DOHH2 (cell line): ENCODE measurements around the gene TMED10.
A peak's percentile ranks its signal among the peaks of the same experiment; 100 is the strongest.

Experiments
- H3F3A ChIP-seq: fragments of 200-600 bp; sonication (generic), shearing (Covaris generic); 2 replicates; pipeline ENCODE4 v1.6.0; 2016; ENCODE audit warnings: antibody characterized with exemption, mild to moderate bottlenecking; ENCODE audit not compliant: control insufficient read depth, insufficient read depth
- H3K27ac ChIP-seq: fragments of 200-600 bp; sonication (generic); 2 replicates; pipeline ENCODE4 v1.5.1; 2014; ENCODE audit warnings: low read depth, mild to moderate bottlenecking, low read length, moderate library complexity
- H3K27me3 ChIP-seq: fragments of 200-600 bp; sonication (generic); 2 replicates; pipeline ENCODE4 v1.6.1; 2014; ENCODE audit warnings: mild to moderate bottlenecking, low read length, mixed read lengths; ENCODE audit not compliant: control insufficient read depth
- H3K36me3 ChIP-seq: fragments of 200-600 bp; sonication (generic); 2 replicates; pipeline ENCODE4 v1.6.1; 2014; ENCODE audit warnings: mild to moderate bottlenecking, low read length, moderate library complexity, mixed read lengths; ENCODE audit not compliant: control insufficient read depth
- H3K4me1 ChIP-seq: fragments of 200-600 bp; sonication (generic); 2 replicates; pipeline ENCODE4 v1.6.1; 2014; ENCODE audit warnings: mild to moderate bottlenecking, low read length, mixed read lengths; ENCODE audit not compliant: control insufficient read depth
- H3K4me2 ChIP-seq: fragments of 200-600 bp; sonication (generic); 2 replicates; pipeline ENCODE4 v1.6.0; 2014; ENCODE audit warnings: mild to moderate bottlenecking, low read length, moderate library complexity
- H3K4me3 ChIP-seq: fragments of 200-600 bp; sonication (generic); 2 replicates; pipeline ENCODE4 v1.5.1; 2014; ENCODE audit warnings: mild to moderate bottlenecking, low read length, mixed read lengths
- H3K79me2 ChIP-seq: fragments of 200-600 bp; sonication (generic); 2 replicates; pipeline ENCODE4 v1.6.1; 2014; ENCODE audit warnings: mild to moderate bottlenecking, low read length, mixed read lengths; ENCODE audit not compliant: control insufficient read depth
- H3K9me2 ChIP-seq: fragments of 200-600 bp; sonication (generic); replicated peaks from 2 replicates; pipeline ENCODE4 v1.6.1; 2014; ENCODE audit warnings: mild to moderate bottlenecking, low read length, mixed read lengths; ENCODE audit not compliant: control insufficient read depth
- H3K9me3 ChIP-seq: fragments of 200-600 bp; sonication (generic); 2 replicates; pipeline ENCODE4 v1.6.1; 2014; ENCODE audit warnings: antibody characterized with exemption, low read length, mixed read lengths; ENCODE audit not compliant: control insufficient read depth, insufficient read depth
- H4K20me1 ChIP-seq: fragments of 200-600 bp; sonication (generic); 2 replicates; pipeline ENCODE4 v1.6.0; 2014; ENCODE audit warnings: low read depth, mild to moderate bottlenecking, antibody characterized with exemption, low read length, moderate library complexity; ENCODE audit not compliant: control insufficient read depth, insufficient read depth
- EZH2phosphoT487 ChIP-seq: fragments of 200-600 bp; sonication (generic); IDR thresholded peaks from 2 replicates; pipeline ENCODE4 v1.6.1; 2017; ENCODE audit warnings: borderline replicate concordance, mild to moderate bottlenecking, antibody characterized with exemption, low read length, moderate library complexity, mixed read lengths
- TF ChIP-seq, protein P1 (sequence below): fragments of 200-600 bp; sonication (generic); IDR thresholded peaks from one replicate; pipeline ENCODE4 v1.5.1; 2014; ENCODE audit warnings: antibody characterized with exemption, mild to moderate bottlenecking, low read depth, low read length; ENCODE audit not compliant: poor library complexity, severe bottlenecking

Gene TMED10

DNA sequence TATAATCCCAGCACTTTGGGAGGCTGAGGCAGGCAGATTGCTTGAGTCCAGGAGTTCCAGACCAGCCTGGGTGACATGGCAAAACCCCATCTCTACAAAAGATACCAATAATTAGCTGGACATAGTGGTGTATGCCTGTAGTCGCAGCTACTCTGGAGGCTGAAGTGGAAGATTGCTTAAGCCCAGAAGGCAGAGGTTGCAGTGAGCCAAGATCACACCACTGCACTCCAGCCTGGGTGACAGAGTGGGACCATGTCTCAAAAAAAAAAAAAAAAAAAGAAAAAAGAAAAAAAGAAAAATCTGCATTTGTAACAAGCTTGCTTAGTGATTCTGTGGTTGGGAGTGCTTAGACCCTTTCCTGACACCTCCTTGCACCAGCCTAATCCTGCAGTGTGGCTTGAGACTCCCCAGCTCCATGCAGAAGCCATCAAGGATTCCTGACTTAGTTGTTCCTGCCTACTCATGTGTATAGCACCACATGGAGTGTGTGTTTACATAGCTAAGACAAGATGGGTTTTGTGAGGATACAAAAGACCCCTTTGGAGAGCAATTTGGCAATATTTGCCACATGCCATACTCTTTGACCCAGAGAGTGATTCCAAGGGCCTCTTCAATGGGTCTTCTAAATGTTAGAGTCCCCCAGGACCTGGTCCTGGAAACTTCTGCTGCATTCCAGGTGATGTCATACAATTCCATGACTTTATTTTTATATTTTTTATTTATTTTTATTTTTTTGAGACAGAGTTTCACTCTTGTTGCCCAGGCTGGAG, 5.1 kb upstream of the TMED10 start:
- Histone ChIP-seq H3K4me3 (no peak overlapping the region), H3K79me2 (no peaks in the 10 kb centered on the region), H3K9me3 (no peaks in the 10 kb centered on the region), H3K4me2 (no peak overlapping the region), H4K20me1 (no peaks in the 10 kb centered on the region), H3F3A (no peaks in the 10 kb centered on the region), H3K27ac (no peak overlapping the region), H3K36me3 (no peaks in the 10 kb centered on the region), H3K4me1 (peaks cover 13% of the 10 kb centered on the region), H3K27me3 (no peaks in the 10 kb centered on the region), H3K9me2 (no peaks in the 10 kb centered on the region)
- TF ChIP-seq, protein P1, sequence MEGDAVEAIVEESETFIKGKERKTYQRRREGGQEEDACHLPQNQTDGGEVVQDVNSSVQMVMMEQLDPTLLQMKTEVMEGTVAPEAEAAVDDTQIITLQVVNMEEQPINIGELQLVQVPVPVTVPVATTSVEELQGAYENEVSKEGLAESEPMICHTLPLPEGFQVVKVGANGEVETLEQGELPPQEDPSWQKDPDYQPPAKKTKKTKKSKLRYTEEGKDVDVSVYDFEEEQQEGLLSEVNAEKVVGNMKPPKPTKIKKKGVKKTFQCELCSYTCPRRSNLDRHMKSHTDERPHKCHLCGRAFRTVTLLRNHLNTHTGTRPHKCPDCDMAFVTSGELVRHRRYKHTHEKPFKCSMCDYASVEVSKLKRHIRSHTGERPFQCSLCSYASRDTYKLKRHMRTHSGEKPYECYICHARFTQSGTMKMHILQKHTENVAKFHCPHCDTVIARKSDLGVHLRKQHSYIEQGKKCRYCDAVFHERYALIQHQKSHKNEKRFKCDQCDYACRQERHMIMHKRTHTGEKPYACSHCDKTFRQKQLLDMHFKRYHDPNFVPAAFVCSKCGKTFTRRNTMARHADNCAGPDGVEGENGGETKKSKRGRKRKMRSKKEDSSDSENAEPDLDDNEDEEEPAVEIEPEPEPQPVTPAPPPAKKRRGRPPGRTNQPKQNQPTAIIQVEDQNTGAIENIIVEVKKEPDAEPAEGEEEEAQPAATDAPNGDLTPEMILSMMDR, result no peak

DNA sequence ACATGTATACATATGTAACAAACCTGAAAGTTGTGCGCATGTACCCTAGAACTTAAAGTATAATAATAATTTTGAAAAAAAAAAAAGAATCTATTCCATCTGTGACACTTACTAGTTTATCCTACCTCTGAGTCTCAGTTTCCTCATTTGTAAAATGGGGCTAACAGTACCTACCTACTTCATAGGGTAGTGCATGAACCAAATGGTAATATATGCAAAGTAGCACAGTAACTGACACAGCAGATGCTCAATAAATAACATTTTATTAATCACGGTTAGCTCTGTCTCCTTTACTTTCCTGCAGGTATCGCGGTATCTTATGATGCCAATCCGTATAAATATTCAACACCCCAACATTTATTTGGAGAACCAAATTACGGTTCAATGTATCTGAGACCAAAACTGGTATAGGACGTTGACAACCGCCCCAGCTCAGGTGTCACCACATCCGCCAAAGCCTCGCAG, 703 bp downstream of the TMED10 start:
- Histone ChIP-seq H3K4me2 (peak overlapping the region; percentile 71), H3K27me3 (no peaks in the 10 kb centered on the region), H3K79me2 (peaks cover 56% of the 10 kb centered on the region), H3K27ac (peak overlapping the region; percentile 89), H3F3A (peaks cover 4% of the 10 kb centered on the region; the same call in 1 of the 2 replicates), H3K9me3 (no peaks in the 10 kb centered on the region), H3K9me2 (no peaks in the 10 kb centered on the region), H3K4me3 (peak overlapping the region; percentile 91), H3K36me3 (peaks cover 11% of the 10 kb centered on the region), H4K20me1 (peaks cover 14% of the 10 kb centered on the region), H3K4me1 (peaks cover 28% of the 10 kb centered on the region)
- TF ChIP-seq, protein P1, result no peak
- TF ChIP-seq EZH2phosphoT487, result no peak

DNA sequence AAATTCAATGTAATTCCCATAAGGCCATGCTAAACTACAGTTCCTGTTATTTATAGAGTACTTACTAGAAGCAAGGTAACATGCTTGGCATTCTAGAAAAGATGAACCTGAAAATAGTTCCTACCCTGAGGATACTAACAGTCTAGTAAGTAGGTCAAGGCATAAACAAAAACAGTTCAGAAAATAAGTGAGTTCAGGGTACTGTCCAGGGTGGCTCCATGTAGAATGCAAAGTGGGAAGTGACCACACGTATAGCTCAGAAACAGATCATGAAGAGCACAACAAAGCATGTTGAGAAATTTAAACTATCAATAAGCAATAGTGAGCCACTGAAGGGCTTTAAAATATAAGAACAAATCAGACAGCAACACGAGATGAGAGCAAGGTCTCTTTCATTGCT, 2.3 kb downstream of the TMED10 start:
- Histone ChIP-seq H3K4me3 (no peak overlapping the region), H3K27me3 (no peaks in the 10 kb centered on the region), H3K4me2 (peak overlapping the region; percentile 71), H3K36me3 (peaks cover 11% of the 10 kb centered on the region), H3K27ac (no peak overlapping the region), H3K9me2 (no peaks in the 10 kb centered on the region), H4K20me1 (peaks cover 16% of the 10 kb centered on the region), H3F3A (peaks cover 4% of the 10 kb centered on the region; the same call in 1 of the 2 replicates), H3K79me2 (peaks cover 73% of the 10 kb centered on the region), H3K9me3 (no peaks in the 10 kb centered on the region), H3K4me1 (peaks cover 27% of the 10 kb centered on the region)
- TF ChIP-seq EZH2phosphoT487, result no peak

DNA sequence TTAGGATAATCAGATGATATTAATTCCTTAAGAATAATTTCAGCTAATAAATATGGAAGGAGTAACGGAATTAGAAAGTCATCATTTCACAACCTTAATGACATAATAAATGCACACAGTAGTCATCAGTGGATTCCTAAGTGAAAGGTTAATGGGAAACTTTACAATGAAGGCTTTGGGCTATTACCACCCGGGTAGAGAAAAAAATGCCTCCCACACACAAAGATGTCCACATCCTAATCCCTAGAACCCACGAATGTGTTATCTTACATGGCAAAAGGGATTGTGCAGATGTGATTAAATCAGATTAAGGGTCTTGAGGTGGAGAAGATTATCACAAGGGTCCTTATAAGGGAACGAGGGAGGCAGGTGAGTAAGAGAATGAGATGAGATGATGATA, 5.6 kb downstream of the TMED10 start:
- H3K4me1 ChIP-seq, result peaks cover 21% of the 10 kb centered on the region
- no peak for TF ChIP-seq EZH2phosphoT487
- TF ChIP-seq, protein P1, result no peak
- H3K79me2 ChIP-seq, result peaks cover 100% of the 10 kb centered on the region
- H3K9me3 ChIP-seq, result no peaks in the 10 kb centered on the region
- no peaks in the 10 kb centered on the region for H3K9me2 ChIP-seq
- H3K27me3 ChIP-seq, result no peaks in the 10 kb centered on the region
- H3K4me2 ChIP-seq, result no peak overlapping the region
- H3K27ac ChIP-seq, result no peak overlapping the region
- peaks cover 3% of the 10 kb centered on the region; the same call in 1 of the 2 replicates for H3F3A ChIP-seq
- H3K4me3 ChIP-seq, result no peak overlapping the region
- H3K36me3 ChIP-seq, result peaks cover 8% of the 10 kb centered on the region
- peaks cover 16% of the 10 kb centered on the region for H4K20me1 ChIP-seq
